Measurements from ENCODE around the gene GALNT15.

The GALNT15 gene

GRCh38 chr3:16174389-16174788 lies at the start of gene GALNT15:
TSS of gene GALNT15 (plus strand) at chr3:16174680. CDS start at chr3:16175152, 472 bp downstream.
- peak; percentile 86 to 88 for DNase-seq (ENCODE audit: low read depth in 2 of 2)

GRCh38 chr3:16126634-16127033 lies 47.8 kb upstream of the GALNT15 start:
- no peak for DNase-seq (ENCODE audit: low read depth in 2 of 2)

- no peak for DNase-seq (ENCODE audit: low read depth in 2 of 2)
Measured at GRCh38 chr3:16127249-16127648, 47.2 kb upstream of the GALNT15 start.

GRCh38 chr3:16130066-16130465 lies 44.4 kb upstream of the GALNT15 start:
- no peak for DNase-seq (ENCODE audit: low read depth in 2 of 2)

- DNase-seq (ENCODE audit: low read depth in 2 of 2): no peak
Measured at GRCh38 chr3:16132190-16132589, 42.3 kb upstream of the GALNT15 start.

- DNase-seq (ENCODE audit: low read depth in 2 of 2): peak; percentile 89 to 90
Measured at GRCh38 chr3:16132928-16133327, 41.6 kb upstream of the GALNT15 start.

- DNase-seq (ENCODE audit: low read depth in 2 of 2): no peak
Measured at GRCh38 chr3:16134173-16134928, 40.1 kb upstream of the GALNT15 start.

GRCh38 chr3:16136055-16136454 lies 38.4 kb upstream of the GALNT15 start:
- DNase-seq (ENCODE audit: low read depth in 2 of 2): no peak

GRCh38 chr3:16137044-16137443 lies 37.4 kb upstream of the GALNT15 start:
- no peak for DNase-seq (ENCODE audit: low read depth in 2 of 2)

- DNase-seq (ENCODE audit: low read depth in 2 of 2): no peak
Measured at GRCh38 chr3:16137977-16138376, 36.5 kb upstream of the GALNT15 start.

GRCh38 chr3:16140116-16140893 lies 34.2 kb upstream of the GALNT15 start:
- no peak for DNase-seq (ENCODE audit: low read depth in 2 of 2)

GRCh38 chr3:16140894-16141285 lies 33.6 kb upstream of the GALNT15 start:
- no peak for DNase-seq (ENCODE audit: low read depth in 2 of 2)

- DNase-seq (ENCODE audit: low read depth in 2 of 2): no peak
Measured at GRCh38 chr3:16142350-16143025, 32.0 kb upstream of the GALNT15 start.

- no peak for DNase-seq (ENCODE audit: low read depth in 2 of 2)
Measured at GRCh38 chr3:16143861-16144447, 30.5 kb upstream of the GALNT15 start.

GRCh38 chr3:16145176-16145575 lies 29.3 kb upstream of the GALNT15 start:
- no peak for DNase-seq (ENCODE audit: low read depth in 2 of 2)

GRCh38 chr3:16146015-16146730 lies 28.3 kb upstream of the GALNT15 start:
- no peak for DNase-seq (ENCODE audit: low read depth in 2 of 2)

GRCh38 chr3:16147220-16147994 lies 27.1 kb upstream of the GALNT15 start:
- no peak for DNase-seq (ENCODE audit: low read depth in 2 of 2)

GRCh38 chr3:16148213-16148612 lies 26.3 kb upstream of the GALNT15 start:
- DNase-seq (ENCODE audit: low read depth in 2 of 2): no peak

- DNase-seq (ENCODE audit: low read depth in 2 of 2): peak; percentile 70 to 72
Measured at GRCh38 chr3:16148783-16149182, 25.7 kb upstream of the GALNT15 start.

GRCh38 chr3:16150285-16150684 lies 24.2 kb upstream of the GALNT15 start:
- DNase-seq (ENCODE audit: low read depth in 2 of 2): no peak

GRCh38 chr3:16151109-16151508 lies 23.4 kb upstream of the GALNT15 start:
- peak; percentile 74 to 77 for DNase-seq (ENCODE audit: low read depth in 2 of 2)
